ENCODE results near the gene NFE2L2.

NFE2L2 gene

DNA sequence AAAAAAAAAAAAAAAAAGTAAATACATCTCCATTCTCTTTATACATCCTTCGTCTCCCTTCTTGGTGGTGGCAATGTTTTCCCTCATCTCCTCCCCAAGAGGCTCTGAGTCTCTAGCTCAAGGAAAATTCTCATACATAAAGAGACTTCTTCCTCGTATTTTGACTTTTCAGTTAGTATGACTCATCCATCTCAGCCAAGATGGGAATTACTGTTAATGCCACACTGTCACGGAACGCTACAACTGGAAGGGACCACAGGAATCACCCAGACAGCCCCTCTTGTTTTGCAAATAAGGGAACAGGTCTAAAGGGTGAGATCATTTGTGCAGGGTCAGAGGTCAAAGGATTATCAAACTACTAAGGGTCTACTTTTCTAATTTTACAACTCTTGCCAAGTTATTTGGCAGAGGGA, 19.5 kb downstream of the NFE2L2 start:
- TF ChIP-seq, protein P1, sequence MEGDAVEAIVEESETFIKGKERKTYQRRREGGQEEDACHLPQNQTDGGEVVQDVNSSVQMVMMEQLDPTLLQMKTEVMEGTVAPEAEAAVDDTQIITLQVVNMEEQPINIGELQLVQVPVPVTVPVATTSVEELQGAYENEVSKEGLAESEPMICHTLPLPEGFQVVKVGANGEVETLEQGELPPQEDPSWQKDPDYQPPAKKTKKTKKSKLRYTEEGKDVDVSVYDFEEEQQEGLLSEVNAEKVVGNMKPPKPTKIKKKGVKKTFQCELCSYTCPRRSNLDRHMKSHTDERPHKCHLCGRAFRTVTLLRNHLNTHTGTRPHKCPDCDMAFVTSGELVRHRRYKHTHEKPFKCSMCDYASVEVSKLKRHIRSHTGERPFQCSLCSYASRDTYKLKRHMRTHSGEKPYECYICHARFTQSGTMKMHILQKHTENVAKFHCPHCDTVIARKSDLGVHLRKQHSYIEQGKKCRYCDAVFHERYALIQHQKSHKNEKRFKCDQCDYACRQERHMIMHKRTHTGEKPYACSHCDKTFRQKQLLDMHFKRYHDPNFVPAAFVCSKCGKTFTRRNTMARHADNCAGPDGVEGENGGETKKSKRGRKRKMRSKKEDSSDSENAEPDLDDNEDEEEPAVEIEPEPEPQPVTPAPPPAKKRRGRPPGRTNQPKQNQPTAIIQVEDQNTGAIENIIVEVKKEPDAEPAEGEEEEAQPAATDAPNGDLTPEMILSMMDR (IDR thresholded peaks at IDR 0.05; ENCODE audit: low read depth, low read length) = no peak
- no peaks in the 10 kb centered on the region for H3K27me3 ChIP-seq
- DNase-seq = no peak
- H3K4me1 ChIP-seq = peaks cover 4% of the 10 kb centered on the region
- no peak overlapping the region for H3K4me3 ChIP-seq (ENCODE audit: low read depth, low read length)
- no peaks in the 10 kb centered on the region for H3K9me3 ChIP-seq
- no peaks in the 10 kb centered on the region for H3K36me3 ChIP-seq

DNA sequence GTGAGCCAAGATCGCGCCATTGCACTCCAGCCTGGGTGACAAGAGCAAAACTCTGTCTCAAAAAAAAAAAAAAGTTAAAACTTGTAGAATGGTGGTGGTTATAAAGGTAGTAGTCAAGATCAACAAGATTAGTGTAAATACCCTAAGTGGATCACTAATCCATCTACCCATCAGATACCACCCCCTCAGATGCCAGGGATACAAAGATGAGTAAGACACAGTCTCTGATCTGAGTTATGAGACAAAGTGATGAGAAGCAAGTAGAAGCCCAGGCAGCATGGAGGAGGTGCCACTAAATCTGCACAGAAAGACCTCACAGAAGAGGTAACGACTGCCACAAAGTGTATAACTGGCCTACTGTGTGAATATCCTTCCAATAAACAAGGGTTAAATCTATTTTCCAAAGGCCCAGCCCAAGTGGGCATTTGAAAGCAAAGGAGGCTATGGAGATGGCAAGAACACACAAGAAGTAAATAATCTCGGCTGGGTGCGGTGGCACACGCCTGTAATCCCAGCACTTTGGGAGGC, 20.2 kb downstream of the NFE2L2 start:
- TF ChIP-seq, protein P1 (IDR thresholded peaks at IDR 0.05; ENCODE audit: low read depth, low read length) = no peak
- Histone ChIP-seq H3K9me3 (no peaks in the 10 kb centered on the region), H3K4me1 (peaks cover 4% of the 10 kb centered on the region), H3K4me3 (ENCODE audit: low read depth, low read length) (no peak overlapping the region), H3K27me3 (no peaks in the 10 kb centered on the region), H3K36me3 (no peaks in the 10 kb centered on the region)
- DNase-seq = no peak

DNA sequence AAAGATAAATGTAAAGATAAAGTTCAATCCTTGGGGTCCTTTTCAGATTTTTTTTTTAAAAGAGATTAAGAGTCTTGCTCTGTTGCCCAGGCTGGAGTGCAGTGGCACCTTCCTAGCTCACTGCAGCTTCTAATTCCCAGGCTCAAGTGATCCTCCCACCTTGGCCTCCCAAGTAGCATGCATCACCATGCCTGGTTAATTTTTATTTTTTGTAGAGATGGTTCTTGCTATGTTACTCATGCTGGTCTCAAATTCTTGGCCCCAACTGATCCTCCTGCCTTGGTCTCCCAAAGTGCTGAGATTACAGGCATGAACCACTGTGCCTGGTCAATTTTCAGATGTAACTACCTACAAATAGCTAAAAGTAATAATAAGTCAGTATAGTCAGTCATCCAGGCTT, 21.1 kb downstream of the NFE2L2 start:
- H3K4me1 ChIP-seq = peaks cover 4% of the 10 kb centered on the region

DNA sequence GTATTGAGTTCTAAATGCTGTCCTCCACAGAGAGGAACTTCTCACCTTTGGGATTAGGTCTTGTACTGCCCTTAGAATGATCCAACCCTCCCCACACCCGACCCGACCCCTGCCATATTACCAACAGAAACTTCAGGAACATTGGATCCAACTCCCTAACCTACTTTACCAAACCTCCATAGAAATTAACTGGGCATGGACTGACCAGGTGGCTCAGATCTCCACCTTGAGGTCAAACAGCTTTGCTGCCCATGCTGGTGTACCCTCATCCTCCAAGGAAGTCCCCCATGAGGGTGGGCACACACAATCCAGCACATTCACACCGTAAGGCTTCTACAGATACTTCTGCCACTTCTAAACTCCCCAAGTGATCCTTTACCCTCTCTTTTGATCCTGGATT, 21.5 kb downstream of the NFE2L2 start:
- H3K36me3 ChIP-seq = no peaks in the 10 kb centered on the region
- no peak overlapping the region for H3K4me3 ChIP-seq (ENCODE audit: low read depth, low read length)
- peaks cover 4% of the 10 kb centered on the region for H3K4me1 ChIP-seq
- TF ChIP-seq, protein P1 (IDR thresholded peaks at IDR 0.05; ENCODE audit: low read depth, low read length) = no peak
- no peaks in the 10 kb centered on the region for H3K9me3 ChIP-seq
- DNase-seq = no peak
- H3K27me3 ChIP-seq = no peaks in the 10 kb centered on the region

More for the DNA sequence above, 21.1 kb downstream of the NFE2L2 start:
- Histone ChIP-seq H3K27me3 (no peaks in the 10 kb centered on the region), H3K4me3 (ENCODE audit: low read depth, low read length) (no peak overlapping the region), H3K36me3 (no peaks in the 10 kb centered on the region), H3K9me3 (no peaks in the 10 kb centered on the region)
- DNase-seq = no peak
- TF ChIP-seq, protein P1 (IDR thresholded peaks at IDR 0.05; ENCODE audit: low read depth, low read length) = no peak

DNA sequence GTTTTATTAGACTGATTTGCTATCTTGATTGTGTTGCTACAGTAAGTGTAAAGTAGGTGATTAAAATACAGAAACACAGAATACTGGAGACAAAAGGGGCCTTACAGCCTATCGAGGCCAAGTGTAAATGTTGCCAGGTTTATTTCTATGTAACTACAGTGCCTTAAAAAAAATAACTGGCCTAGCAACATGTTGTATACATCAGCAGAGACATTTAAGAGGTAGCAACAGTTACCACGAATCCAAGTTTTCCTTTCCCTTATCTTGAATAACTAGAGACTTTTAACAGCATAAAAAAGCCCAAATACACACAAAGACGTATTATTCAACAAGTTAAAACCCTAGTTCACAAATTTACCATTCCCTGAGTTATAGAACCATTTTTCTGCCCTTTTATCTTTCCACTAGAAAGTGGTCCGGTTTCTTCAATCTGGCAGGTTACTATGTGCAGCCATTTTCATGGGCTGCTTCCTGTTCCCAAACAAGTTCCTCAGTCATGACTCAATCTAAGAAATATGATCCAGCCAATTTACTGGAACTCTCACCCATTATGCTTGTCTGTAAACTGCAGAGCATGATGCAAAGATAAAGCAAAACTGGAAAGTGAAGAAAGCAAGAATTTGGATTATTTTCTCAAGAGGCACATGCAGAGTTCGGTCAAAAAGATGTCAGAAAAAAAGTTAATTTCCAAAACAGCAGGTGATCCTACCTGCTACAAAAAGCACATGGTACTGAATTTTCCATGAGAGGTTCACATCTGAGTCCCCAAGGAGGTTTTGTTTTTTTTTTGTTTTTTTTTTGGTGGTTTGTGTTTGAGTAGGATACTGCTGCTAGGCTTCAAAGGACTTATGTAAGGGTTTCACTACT, 22.2 kb downstream of the NFE2L2 start:
- H3K36me3 ChIP-seq = no peaks in the 10 kb centered on the region
- H3K27me3 ChIP-seq = no peaks in the 10 kb centered on the region
- H3K4me1 ChIP-seq = peaks cover 4% of the 10 kb centered on the region
- H3K4me3 ChIP-seq (ENCODE audit: low read depth, low read length) = peak overlapping the region; percentile 4
- TF ChIP-seq, protein P1 (IDR thresholded peaks at IDR 0.05; ENCODE audit: low read depth, low read length) = no peak
- no peak for DNase-seq
- no peaks in the 10 kb centered on the region for H3K9me3 ChIP-seq

DNA sequence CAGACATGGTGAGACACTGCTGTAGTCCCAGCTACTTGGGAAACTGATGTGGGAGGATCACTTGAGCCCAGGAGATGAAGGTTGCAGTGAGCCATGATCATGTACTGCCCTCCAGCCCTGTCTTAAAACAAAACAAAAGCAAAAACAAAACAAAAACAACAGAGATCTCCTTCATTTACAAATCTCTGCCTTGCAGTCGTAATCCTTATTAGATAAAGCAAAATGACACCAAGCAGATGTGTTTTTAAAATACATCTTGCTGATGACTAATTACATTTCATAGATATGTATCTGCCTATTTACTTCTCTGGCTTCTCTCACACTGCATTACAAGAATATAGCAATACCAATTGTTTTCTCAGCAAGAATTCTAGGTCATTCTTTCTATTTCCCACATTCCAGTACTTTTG, 22.8 kb downstream of the NFE2L2 start:
- Histone ChIP-seq H3K27me3 (no peaks in the 10 kb centered on the region), H3K4me1 (peaks cover 4% of the 10 kb centered on the region), H3K9me3 (no peaks in the 10 kb centered on the region), H3K36me3 (no peaks in the 10 kb centered on the region), H3K4me3 (ENCODE audit: low read depth, low read length) (peak overlapping the region; percentile 4; the same call in 1 of the 2 replicates)
- TF ChIP-seq, protein P1 (IDR thresholded peaks at IDR 0.05; ENCODE audit: low read depth, low read length) = no peak
- no peak for DNase-seq
